ENCODE results near the gene RASGEF1C.

The RASGEF1C gene

DNA sequence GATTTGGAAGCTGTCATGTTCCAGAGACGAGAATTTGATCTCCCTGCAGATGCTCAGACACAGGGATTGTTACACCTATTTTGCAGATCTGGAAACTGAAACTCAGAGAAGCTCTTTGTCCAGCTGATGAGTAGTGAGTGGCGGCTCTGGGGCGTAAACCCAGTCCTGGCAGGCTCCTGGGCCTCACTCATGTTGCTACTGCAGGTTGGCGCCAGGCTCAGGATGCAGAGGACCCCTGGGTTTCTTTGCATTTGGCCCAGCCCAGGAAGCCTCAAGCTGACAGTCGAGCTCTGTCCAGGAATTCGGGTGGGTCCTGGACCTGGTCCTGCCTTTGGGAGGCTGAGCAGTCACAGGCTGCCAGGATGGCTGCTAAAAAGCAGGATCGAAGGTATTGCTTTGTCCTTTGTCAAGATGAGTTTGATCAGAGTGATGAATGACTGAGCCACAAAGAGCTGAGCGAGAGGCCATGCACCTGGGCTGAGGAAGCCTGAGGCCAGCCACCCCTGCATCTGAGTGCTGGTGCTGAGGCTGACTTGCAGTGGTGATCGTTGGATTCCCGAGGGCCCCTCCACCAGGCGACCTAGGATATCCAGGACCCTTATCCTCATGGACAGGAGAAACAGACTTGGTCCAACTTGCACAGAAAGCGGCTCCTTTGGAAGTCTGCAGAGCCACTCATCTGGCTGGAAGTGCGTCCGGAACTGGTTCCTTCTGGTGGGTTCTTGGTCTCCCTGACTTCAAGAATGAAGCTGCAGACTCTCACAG, 129.1 kb downstream of the RASGEF1C start:
- Histone ChIP-seq H3K4me2 (ENCODE audit: low read length) (no peak overlapping the region), H3K9ac (ENCODE audit: low read length) (no peak overlapping the region), H3K36me3 (replicated peaks; ENCODE audit: low read depth, low read length) (no peaks in the 10 kb centered on the region), H4K20me1 (ENCODE audit: insufficient read depth, low read length) (no peaks in the 10 kb centered on the region), H2AFZ (ENCODE audit: low read depth, low read length) (no peak overlapping the region), H3K4me1 (ENCODE audit: low read length) (no peaks in the 10 kb centered on the region), H3K79me2 (ENCODE audit: low read length) (no peaks in the 10 kb centered on the region), H3K4me3 (ENCODE audit: low read length) (no peak overlapping the region), H3K9me3 (ENCODE audit: insufficient read depth, low read length) (no peaks in the 10 kb centered on the region), H3K27me3 (ENCODE audit: low read depth, low read length) (0 out of 2 replicates have a peak, but pooled peaks cover 4% of the 10 kb centered on the region), H3K27ac (ENCODE audit: low read length) (no peak overlapping the region)
- no peak for TF ChIP-seq CTCF (IDR thresholded peaks at IDR 0.05; ENCODE audit: low read depth, low read length)
- no peak for TF ChIP-seq EZH2phosphoT487 (IDR thresholded peaks at IDR 0.05; ENCODE audit: low read depth)

GRCh38 chr5:180078348-180078747, 130.7 kb downstream of the RASGEF1C start:
- Histone ChIP-seq H3K36me3 (replicated peaks; ENCODE audit: low read depth, low read length) (no peaks in the 10 kb centered on the region), H3K4me2 (ENCODE audit: low read length) (no peak overlapping the region), H3K9me3 (ENCODE audit: insufficient read depth, low read length) (no peaks in the 10 kb centered on the region), H3K9ac (ENCODE audit: low read length) (no peak overlapping the region), H3K27me3 (ENCODE audit: low read depth, low read length) (0 out of 2 replicates have a peak, but pooled peaks cover 4% of the 10 kb centered on the region), H3K27ac (ENCODE audit: low read length) (no peak overlapping the region), H4K20me1 (ENCODE audit: insufficient read depth, low read length) (no peaks in the 10 kb centered on the region), H2AFZ (ENCODE audit: low read depth, low read length) (no peak overlapping the region), H3K4me1 (ENCODE audit: low read length) (no peaks in the 10 kb centered on the region), H3K4me3 (ENCODE audit: low read length) (no peak overlapping the region), H3K79me2 (ENCODE audit: low read length) (no peaks in the 10 kb centered on the region)
- TF ChIP-seq EZH2phosphoT487 (IDR thresholded peaks at IDR 0.05; ENCODE audit: low read depth) (no peak), CTCF (IDR thresholded peaks at IDR 0.05; ENCODE audit: low read depth, low read length) (no peak)

- no peaks in the 10 kb centered on the region for H4K20me1 ChIP-seq (ENCODE audit: insufficient read depth, low read length)
- H3K4me2 ChIP-seq (ENCODE audit: low read length), result no peak overlapping the region
- H3K27ac ChIP-seq (ENCODE audit: low read length), result no peak overlapping the region
- H3K4me3 ChIP-seq (ENCODE audit: low read length), result no peak overlapping the region
- TF ChIP-seq CTCF (IDR thresholded peaks at IDR 0.05; ENCODE audit: low read depth, low read length) (no peak), EZH2phosphoT487 (IDR thresholded peaks at IDR 0.05; ENCODE audit: low read depth) (no peak)
- H3K9ac ChIP-seq (ENCODE audit: low read length), result no peak overlapping the region
- H3K27me3 ChIP-seq (ENCODE audit: low read depth, low read length), result 0 out of 2 replicates have a peak, but pooled peaks cover 4% of the 10 kb centered on the region
- H3K36me3 ChIP-seq (replicated peaks; ENCODE audit: low read depth, low read length), result no peaks in the 10 kb centered on the region
- H3K9me3 ChIP-seq (ENCODE audit: insufficient read depth, low read length), result no peaks in the 10 kb centered on the region
- no peaks in the 10 kb centered on the region for H3K4me1 ChIP-seq (ENCODE audit: low read length)
- H2AFZ ChIP-seq (ENCODE audit: low read depth, low read length), result no peak overlapping the region
- no peaks in the 10 kb centered on the region for H3K79me2 ChIP-seq (ENCODE audit: low read length)
These were observed 131.3 kb downstream of the RASGEF1C start for GRCh38 chr5:180077594-180078284.

DNA sequence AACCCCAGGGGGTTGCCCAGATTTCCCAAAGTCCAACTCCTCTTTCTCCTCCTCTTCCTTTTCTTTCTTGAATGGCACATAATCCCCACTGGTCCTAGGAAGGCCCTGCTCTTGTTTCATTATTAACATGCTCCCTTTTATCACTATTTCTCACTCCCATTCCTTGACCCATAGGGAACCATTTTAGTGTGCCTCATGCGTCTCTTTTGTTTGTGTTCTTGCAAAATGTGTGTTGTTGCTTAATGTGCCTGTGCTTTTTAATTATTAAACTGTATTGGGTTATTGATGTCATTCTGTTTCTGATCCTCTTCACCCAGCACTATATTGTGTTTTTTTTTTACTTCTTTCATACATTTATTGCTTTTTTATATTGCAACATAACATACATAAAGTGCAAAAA, 133.3 kb downstream of the RASGEF1C start:
- no peak overlapping the region for H3K4me3 ChIP-seq (ENCODE audit: low read length)

More for the DNA sequence above, 133.3 kb downstream of the RASGEF1C start:
- Histone ChIP-seq H3K27me3 (ENCODE audit: low read depth, low read length) (0 out of 2 replicates have a peak, but pooled peaks cover 4% of the 10 kb centered on the region), H3K9me3 (ENCODE audit: insufficient read depth, low read length) (no peaks in the 10 kb centered on the region), H3K9ac (ENCODE audit: low read length) (no peak overlapping the region), H2AFZ (ENCODE audit: low read depth, low read length) (no peak overlapping the region), H3K4me1 (ENCODE audit: low read length) (no peaks in the 10 kb centered on the region), H3K79me2 (ENCODE audit: low read length) (no peaks in the 10 kb centered on the region), H3K36me3 (replicated peaks; ENCODE audit: low read depth, low read length) (no peaks in the 10 kb centered on the region), H4K20me1 (ENCODE audit: insufficient read depth, low read length) (no peaks in the 10 kb centered on the region), H3K27ac (ENCODE audit: low read length) (no peak overlapping the region), H3K4me2 (ENCODE audit: low read length) (no peak overlapping the region)
- TF ChIP-seq EZH2phosphoT487 (IDR thresholded peaks at IDR 0.05; ENCODE audit: low read depth), result no peak
- no peak for TF ChIP-seq CTCF (IDR thresholded peaks at IDR 0.05; ENCODE audit: low read depth, low read length)
